ENCODE measurements around the gene PSMG3. TPM values are rescaled to one million over a fixed set of nuclear protein-coding genes. Genes with fewer than 3 reads are reported as not detected.

Gene PSMG3
- total RNA-seq, 4 donors from 2014 or later = 36.3 to 42.3 (median 39.5) TPM

DNA sequence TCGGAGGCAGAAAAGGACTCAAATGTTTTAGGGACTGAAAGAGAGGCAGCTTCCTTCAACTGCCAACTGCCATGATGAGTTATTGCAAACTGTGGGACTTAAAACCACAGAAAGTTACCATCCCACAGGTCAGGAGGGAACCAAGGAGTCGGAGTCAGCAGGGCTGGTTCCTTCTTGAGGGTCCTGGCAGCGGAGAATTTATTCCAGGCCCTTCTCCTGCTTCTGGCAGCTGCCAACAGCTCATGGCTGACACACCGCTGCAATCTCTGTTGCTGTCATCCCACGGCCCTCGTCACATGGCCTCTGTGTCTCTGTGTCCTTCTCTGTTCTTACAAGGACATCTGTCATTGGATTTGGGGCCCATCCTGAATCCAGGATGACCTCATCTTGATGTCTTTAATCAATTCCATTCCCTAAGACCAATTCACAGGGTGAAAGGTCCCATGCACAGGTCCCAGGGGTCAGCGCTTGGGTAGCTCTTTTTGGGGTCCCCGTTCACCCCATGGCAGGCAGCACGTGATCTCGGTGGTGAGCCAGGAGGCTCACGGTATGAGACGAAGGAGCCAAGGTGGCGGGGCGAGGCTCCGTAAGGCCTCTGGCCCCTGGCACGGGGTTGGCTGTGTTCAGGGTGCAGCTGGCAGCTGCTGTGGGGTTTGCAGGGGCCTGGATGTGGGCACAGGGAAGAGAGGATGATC lies 27.4 kb upstream of the PSMG3 start:
- peaks cover 0 to 29% (median 0%) of the 10 kb centered on the region in 3 donors for H3K36me3 ChIP-seq
- H3K4me1 ChIP-seq = peaks cover 0 to 4% (median 1%) of the 10 kb centered on the region in 4 donors
- no peak overlapping the region for H3K4me3 ChIP-seq
- WGBS, 2 donors = 75 to 79% methylated on average over 16 of the region's 16 CpGs
- H3K9me3 ChIP-seq = no peaks in the 10 kb centered on the region
- no peak overlapping the region for H3K27ac ChIP-seq
- no peak for DNase-seq (ENCODE audit: low spot score in 2 of 2)
- no peak for TF ChIP-seq EP300 (IDR thresholded peaks at IDR 0.05)
- no peak for TF ChIP-seq POLR2A (IDR thresholded peaks at IDR 0.05)
- TF ChIP-seq, protein P1, sequence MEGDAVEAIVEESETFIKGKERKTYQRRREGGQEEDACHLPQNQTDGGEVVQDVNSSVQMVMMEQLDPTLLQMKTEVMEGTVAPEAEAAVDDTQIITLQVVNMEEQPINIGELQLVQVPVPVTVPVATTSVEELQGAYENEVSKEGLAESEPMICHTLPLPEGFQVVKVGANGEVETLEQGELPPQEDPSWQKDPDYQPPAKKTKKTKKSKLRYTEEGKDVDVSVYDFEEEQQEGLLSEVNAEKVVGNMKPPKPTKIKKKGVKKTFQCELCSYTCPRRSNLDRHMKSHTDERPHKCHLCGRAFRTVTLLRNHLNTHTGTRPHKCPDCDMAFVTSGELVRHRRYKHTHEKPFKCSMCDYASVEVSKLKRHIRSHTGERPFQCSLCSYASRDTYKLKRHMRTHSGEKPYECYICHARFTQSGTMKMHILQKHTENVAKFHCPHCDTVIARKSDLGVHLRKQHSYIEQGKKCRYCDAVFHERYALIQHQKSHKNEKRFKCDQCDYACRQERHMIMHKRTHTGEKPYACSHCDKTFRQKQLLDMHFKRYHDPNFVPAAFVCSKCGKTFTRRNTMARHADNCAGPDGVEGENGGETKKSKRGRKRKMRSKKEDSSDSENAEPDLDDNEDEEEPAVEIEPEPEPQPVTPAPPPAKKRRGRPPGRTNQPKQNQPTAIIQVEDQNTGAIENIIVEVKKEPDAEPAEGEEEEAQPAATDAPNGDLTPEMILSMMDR (IDR thresholded peaks at IDR 0.05) = no peak
- H3K27me3 ChIP-seq = peaks cover 0 to 35% of the 10 kb centered on the region in 2 donors

DNA sequence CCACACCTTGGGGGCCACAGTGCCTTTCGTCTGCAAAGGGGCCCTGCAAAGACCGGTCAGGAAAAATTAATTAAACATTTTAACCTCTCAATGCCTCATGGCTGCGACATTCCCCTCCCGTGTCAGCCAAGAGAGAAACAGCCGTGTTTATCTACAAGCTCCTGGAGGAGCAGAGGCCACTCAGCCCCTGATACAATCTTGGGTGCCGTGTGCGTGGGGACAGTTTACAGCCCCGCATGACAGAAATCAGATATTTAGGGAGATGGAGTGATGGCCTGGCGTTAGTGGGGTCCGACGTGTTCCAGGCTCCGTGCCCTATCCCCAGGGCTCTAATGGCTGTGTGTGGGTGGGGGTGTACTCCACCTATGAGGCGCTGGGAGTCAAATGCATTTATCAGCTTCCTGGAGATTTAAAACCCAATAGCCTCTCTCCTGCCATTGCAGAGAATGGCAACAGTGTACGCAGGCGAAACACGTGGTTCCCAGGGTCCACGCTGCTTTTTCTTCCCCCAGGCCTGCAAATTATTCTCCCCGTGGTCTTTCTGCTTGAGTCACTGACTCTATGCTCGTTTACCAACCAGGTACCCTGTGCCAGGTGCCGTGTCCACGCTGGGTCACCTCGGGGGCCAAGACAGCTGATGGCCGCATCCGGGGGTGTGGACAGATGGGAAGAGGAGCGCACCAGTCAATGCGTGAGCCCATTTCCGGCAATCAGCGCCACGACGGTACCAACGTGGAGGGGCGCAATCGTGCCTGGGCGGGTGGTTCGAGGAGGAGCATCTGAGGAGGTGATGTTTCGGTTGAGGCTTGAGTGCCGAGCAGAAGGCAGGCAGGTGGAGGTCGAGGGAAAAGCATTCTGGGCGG lies 26.6 kb upstream of the PSMG3 start:
- H3K4me3 ChIP-seq = no peak overlapping the region
- no peak for DNase-seq (ENCODE audit: low spot score in 2 of 2)
- peaks cover 0 to 29% (median 0%) of the 10 kb centered on the region in 3 donors for H3K36me3 ChIP-seq
- H3K9me3 ChIP-seq = no peaks in the 10 kb centered on the region
- H3K27me3 ChIP-seq = peaks cover 0 to 43% of the 10 kb centered on the region in 2 donors
- TF ChIP-seq, protein P1 (IDR thresholded peaks at IDR 0.05) = no peak
- no peak for TF ChIP-seq POLR2A (IDR thresholded peaks at IDR 0.05)
- no peak for TF ChIP-seq EP300 (IDR thresholded peaks at IDR 0.05)
- WGBS, 2 donors = 80 to 81% methylated on average over 39 of the region's 39 CpGs
- no peak overlapping the region for H3K27ac ChIP-seq
- peaks cover 0 to 8% (median 3%) of the 10 kb centered on the region in 4 donors for H3K4me1 ChIP-seq

DNA sequence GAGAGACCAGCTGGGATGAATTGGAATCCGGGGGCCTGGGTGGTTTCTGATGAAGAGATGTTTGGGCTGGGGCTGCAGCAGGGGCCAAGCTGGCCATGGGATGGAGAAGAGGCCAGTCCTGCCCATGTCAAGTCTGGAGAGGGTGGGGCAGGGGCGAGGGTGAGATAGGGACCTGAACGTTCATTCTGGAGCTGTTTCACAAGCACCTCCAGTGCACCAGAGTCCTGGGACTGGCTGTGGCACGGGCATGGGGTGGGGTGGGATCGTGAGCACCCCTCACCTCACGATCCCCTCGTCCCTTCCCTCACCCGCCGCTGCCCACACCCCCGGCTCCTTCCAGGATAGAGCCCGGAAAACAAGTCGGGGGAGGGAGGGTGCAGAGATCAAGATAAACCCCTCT lies 25.8 kb upstream of the PSMG3 start:
- TF ChIP-seq EP300 (IDR thresholded peaks at IDR 0.05) (no peak), POLR2A (IDR thresholded peaks at IDR 0.05) (no peak)
- TF ChIP-seq, protein P1 (IDR thresholded peaks at IDR 0.05) = no peak
- H3K4me3 ChIP-seq = no peak overlapping the region
- no peaks in the 10 kb centered on the region for H3K9me3 ChIP-seq
- WGBS, 2 donors = 75 to 83% methylated on average over 11 to 12 of the region's 12 CpGs
- peaks cover 0 to 8% (median 3%) of the 10 kb centered on the region in 4 donors for H3K4me1 ChIP-seq
- H3K36me3 ChIP-seq = peaks cover 0 to 22% (median 0%) of the 10 kb centered on the region in 3 donors
- H3K27ac ChIP-seq = no peak overlapping the region
- no peak for DNase-seq (ENCODE audit: low spot score in 2 of 2)
- peaks cover 0 to 47% of the 10 kb centered on the region in 2 donors for H3K27me3 ChIP-seq

DNA sequence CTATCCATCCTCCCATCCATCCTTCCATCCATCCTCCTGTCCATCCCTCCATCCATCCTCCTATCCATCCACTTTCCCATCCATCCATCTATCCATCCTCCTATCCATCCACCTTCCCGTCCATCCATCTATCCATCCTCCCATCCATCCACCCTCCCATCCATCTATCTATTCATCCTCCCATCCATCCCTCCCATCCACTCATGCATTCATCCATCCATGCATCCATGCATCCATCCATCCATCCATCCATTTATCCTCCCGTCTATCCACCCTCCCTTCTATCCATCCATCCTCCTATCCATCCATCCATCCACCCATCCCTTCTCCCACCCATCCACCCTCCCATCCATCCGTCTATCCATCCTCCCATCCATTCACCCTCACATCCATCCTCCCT lies 25.2 kb upstream of the PSMG3 start:
- H3K9me3 ChIP-seq = no peaks in the 10 kb centered on the region
- no peak overlapping the region for H3K27ac ChIP-seq
- peaks cover 0 to 8% (median 3%) of the 10 kb centered on the region in 4 donors for H3K4me1 ChIP-seq
- H3K4me3 ChIP-seq = no peak overlapping the region
- peaks cover 0 to 18% (median 0%) of the 10 kb centered on the region in 3 donors for H3K36me3 ChIP-seq
- peaks cover 0 to 54% of the 10 kb centered on the region in 2 donors for H3K27me3 ChIP-seq
- no peak for TF ChIP-seq POLR2A (IDR thresholded peaks at IDR 0.05)
- TF ChIP-seq EP300 (IDR thresholded peaks at IDR 0.05) = no peak
- TF ChIP-seq, protein P1 (IDR thresholded peaks at IDR 0.05) = no peak
- 88% methylated on average over 3 of the region's 3 CpGs for WGBS, 2 donors
- no peak for DNase-seq (ENCODE audit: low spot score in 2 of 2)
